NT2/D1 (cell line): ENCODE data around the gene MZF1.

ENCODE experiments used
- SUZ12 ChIP-seq: IDR thresholded peaks from 2 replicates; pipeline ENCODE4 v1.6.1; 2011; ENCODE audit not compliant: insufficient read length, insufficient read depth; ENCODE audit errors: extremely low read depth
- YY1 ChIP-seq: IDR thresholded peaks from 2 replicates; pipeline ENCODE4 v1.6.1; 2011; ENCODE audit not compliant: insufficient read length, insufficient read depth
- ZNF274 ChIP-seq: IDR thresholded peaks from 2 replicates; pipeline ENCODE4 v1.6.1; 2011; ENCODE audit warnings: mild to moderate bottlenecking, low read depth, low read length

DNA sequence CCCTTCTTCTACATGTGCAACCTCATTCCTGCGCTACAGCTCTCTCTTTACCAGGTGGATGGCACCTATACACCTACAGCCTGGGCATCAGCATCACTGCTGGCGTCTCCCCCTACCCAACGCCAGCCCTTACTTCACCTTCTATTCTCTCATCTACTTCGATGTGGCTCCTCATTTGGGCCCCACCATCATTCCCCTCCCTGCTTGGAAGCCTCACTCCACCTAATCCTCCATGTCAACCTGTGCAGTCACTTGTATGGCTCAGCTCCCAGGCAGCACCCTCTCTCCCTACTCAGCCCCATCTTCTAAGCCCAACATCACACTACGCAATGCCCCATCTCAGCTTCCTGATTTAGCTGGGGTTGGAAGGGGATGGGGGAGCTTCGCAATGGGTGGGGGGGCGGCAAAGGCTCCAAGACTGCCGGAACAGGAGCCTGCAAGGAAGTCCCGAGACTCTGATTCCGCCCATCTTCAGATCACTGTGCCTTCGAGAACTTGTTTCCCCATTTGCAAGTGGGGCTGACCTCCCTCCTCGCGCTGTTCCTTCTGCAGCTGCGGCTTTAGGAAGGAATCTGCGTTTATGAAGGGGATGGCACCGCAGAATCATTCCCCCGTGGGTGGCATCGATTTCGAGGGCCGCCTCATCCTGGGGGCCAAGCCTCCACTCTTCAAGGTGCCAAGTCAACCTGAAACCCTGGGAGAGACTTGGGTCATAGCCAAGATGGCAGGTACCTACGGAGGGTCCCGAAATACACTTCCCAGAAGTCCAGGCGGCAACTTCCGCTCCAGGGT, 913 bp downstream of the MZF1 start:
- TF ChIP-seq ZNF274 = no peak
- TF ChIP-seq YY1 = peak; percentile 52
- TF ChIP-seq SUZ12 = no peak
